GM18511 (cell line): ENCODE results near the gene SLC39A6.
"Not testable (repeated sequence)": the region's sequence is repeated elsewhere in the genome, so short reads cannot be mapped to it uniquely, and the experiment has no call there.

ENCODE experiments used
- ATAC-seq: cut with Tn5 transposase; IDR thresholded peaks from one replicate; pipeline ENCODE4 v1.9.1; 2021; ENCODE audit warnings: mild to moderate bottlenecking, moderate library complexity; ENCODE audit not compliant: unreplicated experiment

Gene SLC39A6, protein sequence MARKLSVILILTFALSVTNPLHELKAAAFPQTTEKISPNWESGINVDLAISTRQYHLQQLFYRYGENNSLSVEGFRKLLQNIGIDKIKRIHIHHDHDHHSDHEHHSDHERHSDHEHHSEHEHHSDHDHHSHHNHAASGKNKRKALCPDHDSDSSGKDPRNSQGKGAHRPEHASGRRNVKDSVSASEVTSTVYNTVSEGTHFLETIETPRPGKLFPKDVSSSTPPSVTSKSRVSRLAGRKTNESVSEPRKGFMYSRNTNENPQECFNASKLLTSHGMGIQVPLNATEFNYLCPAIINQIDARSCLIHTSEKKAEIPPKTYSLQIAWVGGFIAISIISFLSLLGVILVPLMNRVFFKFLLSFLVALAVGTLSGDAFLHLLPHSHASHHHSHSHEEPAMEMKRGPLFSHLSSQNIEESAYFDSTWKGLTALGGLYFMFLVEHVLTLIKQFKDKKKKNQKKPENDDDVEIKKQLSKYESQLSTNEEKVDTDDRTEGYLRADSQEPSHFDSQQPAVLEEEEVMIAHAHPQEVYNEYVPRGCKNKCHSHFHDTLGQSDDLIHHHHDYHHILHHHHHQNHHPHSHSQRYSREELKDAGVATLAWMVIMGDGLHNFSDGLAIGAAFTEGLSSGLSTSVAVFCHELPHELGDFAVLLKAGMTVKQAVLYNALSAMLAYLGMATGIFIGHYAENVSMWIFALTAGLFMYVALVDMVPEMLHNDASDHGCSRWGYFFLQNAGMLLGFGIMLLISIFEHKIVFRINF

DNA sequence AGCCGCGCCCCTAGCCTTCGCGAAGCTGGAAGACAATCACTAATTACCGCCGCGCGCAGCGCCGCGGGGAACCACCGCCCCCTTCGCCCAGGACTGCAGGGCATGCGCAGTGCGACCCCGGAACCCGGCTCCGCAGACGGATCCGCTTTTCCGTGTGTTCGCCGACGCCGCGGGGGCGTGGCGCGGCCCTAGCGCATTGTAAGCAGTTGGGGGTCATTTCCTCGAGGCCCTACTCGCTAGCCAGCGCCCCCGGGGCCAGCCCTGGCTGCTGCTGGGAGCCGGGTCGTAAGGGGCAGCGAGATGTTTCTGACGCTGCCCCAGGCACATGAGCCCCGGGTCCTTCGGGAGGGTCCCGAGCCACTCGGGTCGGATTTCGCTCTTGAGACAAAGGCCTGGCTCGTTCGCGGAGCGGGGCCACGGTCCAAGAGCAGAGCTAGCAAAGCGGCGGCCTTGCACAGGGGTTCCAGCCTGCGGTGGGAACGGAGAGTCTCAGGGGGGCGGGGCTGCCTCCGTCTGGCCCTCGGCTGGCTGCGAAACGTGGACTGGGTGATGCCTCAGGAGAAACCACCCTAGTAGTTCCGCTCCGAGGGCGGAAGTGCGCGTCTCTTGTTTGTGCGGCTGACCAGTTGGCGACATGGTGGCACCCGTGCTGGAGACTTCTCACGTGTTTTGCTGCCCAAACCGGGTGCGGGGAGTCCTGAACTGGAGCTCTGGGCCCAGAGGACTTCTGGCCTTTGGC lies at the start of gene SLC39A6, which contains the start of gene ELP2:
SLC39A6 (minus strand) TSS at position 41 of the 739 bp plus-strand sequence. CDS start 2,333 bp downstream, outside the sequence.
ELP2 (plus strand) TSS at position 600 of the 739 bp plus-strand sequence; CDS start at position 635, 35 bp downstream.
- peak; percentile 94 for ATAC-seq

DNA sequence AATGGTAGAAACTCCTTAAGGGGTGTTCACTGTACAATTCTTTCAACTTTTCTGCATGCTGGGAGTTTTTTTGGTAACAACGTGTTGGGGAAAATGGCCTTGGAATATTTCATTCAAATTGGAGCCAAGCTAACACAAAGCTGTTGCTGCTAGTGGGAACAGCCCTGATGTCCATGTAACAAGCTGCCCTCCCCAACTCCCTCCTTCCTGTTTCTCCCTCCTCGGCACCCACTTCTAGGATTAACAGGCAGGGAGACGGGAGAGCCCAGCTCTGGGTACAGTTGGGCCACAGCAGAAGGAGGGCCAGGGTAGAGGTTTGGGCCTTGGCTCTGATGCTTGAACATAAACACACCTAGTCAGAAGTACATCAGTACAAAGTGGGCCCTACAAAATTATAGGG lies 48.8 kb upstream of the SLC39A6 start:
- ATAC-seq = no peak

DNA sequence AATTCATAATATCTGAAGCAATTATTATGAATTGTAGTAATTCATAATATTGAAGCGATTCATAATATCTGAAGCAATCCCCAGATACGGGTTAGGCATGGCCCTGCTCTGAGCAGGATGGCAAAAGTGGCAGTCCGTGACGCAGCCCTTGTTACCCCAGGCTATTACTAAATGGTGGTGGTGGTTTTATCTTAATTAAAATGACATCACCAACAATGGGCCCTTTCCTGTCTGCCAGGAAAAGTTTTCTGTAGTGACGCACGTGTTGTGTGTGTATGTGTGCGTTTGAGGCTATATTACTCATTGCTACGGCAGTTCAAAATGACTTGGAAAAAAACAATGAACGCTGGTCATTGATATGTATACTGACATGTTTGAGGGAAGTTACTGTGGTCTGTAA lies 47.6 kb upstream of the SLC39A6 start:
- no peak for ATAC-seq

DNA sequence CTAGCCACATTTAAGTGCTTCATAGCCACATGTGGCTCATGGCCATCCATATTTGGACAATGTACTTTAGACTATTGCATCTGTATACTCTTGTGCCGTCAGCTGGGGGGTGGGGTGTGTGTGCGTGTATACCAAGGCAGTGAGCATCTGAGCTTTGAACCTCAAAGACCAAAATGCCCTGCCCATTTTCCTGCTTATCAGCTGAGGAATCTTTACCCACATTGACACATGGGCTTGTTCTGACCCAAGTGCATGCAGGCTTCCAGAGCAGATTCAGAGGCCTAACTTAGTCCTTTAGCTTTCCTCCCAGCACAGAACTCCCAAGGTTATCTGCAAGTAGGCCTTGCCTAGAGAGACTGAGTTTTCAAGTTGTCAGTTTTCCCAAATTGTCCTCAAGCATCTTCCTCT lies 47.0 kb upstream of the SLC39A6 start:
- ATAC-seq = no peak

DNA sequence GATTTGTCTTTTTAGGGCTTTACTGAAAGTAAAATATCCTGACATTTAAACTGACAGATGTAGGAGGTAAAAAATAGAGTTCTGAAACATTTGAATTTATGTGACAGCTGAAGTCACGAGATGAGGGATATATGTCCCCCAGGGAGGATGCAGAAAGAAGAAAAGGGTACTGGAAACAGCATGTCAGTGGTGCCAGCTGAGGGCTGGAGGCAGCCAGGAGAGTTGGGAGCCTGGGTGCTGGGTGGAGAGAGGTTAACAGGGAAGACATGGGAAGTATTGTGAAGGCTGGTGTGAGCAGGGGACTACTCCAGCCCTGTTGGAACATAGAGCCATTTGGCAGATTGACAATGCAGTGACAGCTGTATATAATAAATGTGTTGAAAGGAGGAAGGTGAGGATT lies 46.3 kb upstream of the SLC39A6 start:
- no peak for ATAC-seq

DNA sequence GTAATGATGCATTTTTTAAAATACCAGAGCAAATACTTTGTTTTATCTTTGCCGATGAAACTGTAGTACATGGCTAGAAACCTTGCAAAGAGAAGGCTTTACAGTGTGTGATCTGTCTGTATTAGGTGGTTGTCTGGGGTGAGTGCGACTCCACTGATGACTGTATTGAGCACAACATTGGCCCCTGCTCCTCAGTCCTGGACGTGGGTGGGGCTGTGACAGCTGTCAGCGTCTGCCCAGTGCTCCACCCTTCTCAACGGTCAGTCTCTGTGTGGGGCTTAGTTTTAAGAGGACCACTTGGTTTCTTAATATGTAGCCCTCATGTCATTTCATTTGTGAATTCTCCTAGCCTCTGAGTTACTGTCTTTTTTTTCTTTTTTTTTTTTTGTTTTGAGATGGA lies 40.8 kb upstream of the SLC39A6 start:
- ATAC-seq = no peak

DNA sequence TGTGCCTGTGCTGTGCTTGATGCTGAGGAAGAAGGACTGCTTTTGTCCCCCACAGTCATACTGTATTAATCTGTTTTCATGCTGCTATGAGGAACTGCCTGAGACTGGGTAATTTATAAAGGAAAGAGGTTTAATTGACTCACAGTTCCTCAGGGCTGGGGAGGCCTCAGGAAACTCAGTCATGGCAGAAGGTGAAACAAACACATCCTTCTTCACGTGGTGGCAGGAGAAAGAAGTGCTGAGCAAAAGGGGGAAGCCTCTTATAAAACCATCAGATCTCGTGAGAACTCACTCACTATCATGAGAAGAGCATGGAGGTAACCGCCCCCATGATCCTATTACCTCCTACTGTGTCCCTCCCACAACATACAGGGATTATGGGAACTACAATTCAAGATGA lies 39.2 kb upstream of the SLC39A6 start:
- not testable (repeated sequence) for ATAC-seq

DNA sequence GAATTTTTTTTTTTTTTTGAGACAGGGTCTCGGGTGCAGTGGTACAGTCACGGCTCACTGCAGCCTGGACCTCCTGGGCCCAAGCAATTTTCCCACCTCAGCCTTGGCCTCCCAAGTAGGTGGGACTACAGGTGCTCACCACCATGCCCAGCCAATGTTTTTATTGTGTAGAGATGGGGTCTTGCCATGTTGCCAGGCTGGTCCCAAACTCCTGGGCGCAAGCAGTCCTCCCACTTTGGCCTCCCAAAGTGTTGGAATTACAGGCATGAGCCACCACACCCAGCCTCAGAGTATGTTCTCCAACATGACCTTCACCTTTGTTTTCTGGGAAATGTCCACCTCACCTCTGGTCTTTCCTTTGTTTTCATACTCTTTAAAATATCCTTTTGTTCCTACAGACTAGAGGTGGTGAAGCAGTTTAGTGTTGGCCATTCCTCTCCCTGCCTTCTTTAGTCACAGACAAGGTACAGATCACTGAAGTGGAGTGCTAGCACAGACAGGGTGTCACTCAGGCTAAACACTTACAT lies 38.6 kb upstream of the SLC39A6 start:
- no peak for ATAC-seq

DNA sequence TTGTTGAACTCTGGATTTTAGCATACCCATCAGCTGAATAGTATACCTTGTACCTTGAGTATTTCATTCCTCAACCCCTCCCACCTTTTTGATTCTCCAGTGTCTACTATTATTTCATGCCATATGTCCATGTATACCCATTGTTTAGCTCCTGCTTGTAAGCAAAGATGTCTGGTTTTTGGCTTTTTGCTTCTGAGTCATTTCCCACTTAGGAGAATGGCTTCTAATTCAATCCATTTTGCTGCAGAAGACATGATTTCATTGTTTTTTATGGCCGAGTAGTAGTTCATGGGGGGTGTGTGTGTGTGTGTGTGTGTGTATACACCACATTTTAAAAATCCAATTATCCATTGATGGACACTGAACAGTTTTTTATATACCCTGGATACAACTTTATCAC lies 33.8 kb upstream of the SLC39A6 start:
- ATAC-seq = no peak

DNA sequence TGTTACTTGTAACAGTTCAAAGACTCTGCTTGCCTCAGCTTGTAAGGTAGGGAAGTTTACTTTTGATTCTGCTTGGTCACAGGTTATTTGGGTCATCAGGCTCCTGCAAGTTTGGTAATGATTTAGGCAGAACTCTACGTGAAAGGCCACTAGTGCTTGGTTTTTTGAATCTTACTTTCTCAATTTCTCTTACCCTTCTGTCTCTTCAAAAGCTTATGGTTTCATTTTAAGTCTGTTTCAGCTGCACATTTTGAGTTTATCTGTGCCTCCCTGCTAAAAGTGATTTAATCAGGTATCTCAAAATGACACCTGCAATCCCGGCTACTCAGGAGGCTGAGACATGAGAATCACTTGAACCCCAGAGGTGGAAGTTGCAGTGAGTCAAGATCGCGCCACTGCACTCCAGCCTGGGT lies 31.8 kb upstream of the SLC39A6 start:
- ATAC-seq = no peak

DNA sequence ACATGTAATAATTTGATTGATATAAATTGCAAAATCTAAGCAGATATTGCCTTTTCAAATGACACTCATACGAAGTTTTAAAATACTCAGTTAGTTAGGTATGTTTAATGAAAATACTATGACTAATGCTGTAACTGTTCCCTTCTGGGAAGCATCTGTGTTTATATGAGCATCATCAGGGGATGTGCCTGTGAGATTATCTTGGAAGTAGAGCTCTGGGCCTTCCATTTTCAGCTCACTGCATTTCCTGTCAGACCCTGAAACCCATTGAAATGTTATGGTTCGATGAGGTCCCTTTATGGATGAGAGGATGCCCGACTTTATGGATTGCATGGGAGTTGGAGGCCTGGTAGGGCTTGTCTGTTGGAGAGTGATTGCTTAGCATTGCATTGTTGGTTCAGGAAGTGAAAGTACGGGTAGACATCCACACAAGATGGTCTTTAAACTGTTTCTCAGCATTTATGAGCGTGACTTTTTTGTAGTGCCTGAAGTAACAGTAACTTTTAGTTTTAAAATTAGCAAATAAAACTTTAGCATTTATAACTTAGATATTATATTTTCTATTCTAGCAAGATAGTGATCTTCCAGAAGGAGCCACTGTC lies 29.2 kb upstream of the SLC39A6 start:
- ATAC-seq = no peak

DNA sequence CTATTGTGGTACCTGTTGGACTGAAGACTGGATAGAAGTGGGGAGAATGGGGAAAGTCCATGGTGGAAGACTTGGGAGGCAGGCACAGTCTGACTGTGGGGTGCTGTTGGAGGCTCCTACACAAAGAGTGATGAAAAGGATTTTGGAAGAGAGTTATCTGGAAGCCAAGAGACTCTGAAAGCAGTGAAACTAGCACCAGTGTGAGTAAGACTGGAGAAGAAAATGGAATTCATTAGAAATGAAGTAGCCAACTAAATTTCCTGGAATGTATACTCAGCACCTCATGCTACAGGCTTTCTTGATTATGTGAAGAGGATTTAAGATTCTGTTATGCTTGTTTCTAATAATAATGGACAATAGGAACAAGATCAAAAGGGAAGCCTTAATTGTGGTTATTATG lies 28.3 kb upstream of the SLC39A6 start:
- no peak for ATAC-seq

DNA sequence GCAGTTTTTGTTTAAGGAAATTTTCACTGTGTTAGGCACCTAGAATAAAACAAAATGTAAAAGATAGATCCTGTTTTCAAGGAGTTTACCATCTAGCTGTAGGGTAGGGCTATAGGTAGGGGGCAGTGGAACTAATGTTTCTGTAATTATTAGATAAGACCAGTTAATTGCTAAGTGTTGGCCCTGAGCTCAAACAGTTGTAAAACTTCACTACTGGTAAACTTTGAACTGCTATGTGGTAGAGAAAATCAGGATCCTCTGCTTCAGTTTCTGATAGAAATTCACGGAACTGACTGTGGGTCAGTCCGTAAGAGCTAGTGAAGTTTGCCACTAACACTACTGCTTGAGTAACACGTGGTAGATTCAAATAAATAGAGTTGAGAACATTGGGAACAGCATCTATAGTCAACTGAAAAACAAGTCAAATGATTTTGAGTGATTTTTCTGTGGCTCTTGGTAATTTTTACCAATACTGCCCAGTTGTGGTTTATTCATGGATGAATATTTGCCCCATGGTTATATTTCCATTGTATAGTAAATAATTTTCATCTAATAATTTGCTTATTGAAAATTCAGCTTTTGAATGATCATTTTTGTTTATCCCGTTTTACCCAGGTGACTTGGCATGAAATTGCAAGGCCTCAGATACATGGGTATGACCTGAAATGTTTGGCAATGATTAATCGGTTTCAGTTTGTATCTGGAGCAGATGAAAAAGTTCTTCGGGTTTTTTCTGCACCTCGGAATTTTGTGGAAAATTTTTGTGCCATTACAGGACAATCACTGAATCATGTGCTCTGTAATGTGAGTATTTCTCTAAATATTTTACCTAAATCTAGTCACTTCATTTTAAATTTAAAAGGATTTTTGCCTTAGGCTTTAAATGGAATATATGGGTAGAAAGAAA lies 27.0 kb upstream of the SLC39A6 start:
- no peak for ATAC-seq

DNA sequence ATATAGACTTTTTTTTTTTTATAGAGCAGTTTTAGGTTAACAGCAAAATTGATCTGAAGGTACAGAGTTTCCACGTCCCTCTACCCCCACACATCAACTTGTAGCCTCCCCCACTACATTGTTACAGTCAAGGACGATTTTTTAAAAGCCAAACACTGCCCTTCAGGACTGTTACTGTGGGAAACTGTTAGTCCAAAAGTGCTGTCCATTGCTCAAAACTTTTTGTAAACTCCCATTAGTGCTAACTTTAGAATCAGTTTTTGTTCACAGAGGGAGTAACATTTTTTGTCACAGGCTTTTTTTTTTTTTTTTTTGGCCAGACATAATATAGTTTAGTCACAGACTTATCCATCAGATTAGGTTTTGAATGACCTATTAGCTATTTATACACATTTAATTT lies 24.6 kb upstream of the SLC39A6 start:
- no peak for ATAC-seq

DNA sequence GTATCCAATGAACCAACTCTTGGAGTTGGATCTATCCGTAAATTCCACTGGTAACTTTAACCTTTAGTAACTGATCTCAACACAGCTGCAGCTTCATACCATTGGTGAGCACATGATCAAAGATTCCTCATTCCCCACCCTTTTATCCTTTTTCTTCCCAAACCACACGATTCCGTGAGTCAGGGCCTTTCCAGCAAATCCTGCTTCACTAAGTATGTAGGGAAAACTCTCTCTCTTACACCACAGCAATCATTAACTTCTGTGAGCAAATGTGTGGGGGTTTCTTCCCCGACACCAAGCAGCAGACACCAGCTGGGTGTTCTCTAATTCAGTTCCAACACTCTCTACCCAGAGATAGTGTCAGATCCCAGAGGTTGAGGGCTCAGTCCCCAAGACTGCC lies 24.1 kb upstream of the SLC39A6 start:
- no peak for ATAC-seq

DNA sequence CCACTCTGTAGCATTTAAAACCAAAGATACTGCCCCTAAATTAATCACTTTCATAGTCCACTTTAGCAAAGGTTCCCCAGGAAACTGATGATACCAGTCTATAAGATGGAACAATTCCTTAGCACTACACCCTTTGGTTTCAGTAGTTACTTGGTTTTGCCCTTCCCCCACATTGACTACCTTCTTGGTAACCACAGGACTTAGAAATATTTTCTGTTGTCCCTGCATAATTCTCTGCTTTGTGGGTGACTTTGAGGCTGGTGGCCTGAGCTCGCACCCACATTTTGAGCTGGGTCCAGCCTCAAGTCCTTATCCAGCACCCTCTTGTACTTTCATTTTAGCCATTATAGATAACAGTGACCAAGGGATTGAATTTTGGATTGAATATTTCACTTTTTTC lies 23.6 kb upstream of the SLC39A6 start:
- ATAC-seq = no peak

DNA sequence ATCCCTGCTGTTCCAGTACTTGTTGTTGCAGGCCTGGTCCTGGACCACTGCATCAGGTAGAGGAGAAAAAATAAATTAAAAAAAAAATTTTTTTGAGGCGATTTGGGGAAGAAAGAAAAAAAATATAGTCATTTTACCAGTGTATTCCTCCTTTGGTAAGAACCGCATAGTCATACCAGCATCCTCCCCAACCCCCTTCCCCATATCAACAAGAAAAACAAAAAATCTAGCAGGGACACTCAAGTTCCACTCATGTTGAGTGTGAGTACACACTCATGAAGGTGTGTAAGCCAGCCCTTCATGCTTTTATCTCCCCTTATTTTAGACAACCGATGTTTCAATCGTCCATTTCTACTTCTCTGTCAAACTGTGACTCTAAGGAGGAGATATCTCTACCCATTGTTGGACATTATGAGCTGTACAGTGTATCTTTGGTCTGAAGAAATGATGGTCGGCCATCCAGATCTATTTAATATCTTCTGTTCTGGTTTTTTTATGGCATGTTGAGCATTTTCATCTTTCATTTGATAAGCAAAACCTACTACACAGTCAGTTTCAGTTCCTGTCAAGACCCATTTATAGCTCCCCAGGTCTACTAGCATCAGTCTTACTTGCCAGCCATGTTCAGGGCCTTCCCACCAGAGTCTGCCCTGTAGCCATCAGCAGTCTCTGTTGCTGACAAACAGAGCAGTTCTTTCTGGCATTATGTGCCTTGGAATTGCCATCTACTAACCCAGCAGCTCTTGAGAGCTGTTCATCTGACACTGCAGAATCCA lies 20.6 kb upstream of the SLC39A6 start:
- ATAC-seq = peak; percentile 98

DNA sequence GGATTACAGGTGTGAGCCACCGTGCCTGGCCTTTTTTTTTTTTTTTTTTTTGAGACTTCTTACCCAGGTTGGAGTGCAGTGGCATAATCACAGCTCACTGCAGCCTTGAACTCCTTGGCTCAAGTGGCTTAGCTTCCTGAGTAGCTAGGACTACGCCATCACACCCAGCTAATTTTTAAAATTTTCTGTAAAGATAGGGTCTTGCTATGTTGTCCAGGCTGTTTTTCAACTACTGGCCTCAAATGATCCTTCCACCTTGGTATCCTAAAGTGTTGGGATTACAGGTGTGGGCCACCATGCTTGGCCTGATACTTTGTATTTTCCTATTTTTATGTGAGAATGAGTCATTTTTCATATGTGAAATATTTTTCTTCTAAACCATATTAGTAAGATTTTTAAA lies 14.3 kb upstream of the SLC39A6 start:
- no peak for ATAC-seq

DNA sequence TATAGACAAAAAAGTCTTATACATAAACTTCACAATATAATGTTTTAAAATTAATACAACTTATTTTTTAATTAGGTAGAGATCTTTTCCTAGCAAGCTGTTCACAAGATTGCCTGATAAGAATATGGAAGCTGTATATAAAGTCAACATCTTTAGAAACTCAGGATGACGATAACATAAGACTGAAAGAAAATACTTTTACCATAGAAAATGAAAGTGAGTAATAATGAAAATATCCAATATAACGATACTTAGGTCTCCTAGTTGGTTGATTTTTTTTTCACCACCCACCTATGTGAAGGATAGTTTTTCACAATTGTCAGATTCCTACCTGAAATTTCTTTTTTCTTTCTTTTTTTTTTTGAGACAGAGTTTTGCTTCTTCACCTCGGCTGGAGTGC lies 13.6 kb upstream of the SLC39A6 start:
- ATAC-seq = no peak
